Mononuclear cell (primary cell): ENCODE data around the gene SLC38A8. TPM values are rescaled to one million over a fixed set of nuclear protein-coding genes. Genes with fewer than 3 reads are reported as not detected.

Experiments
- H3K27me3 ChIP-seq: 2 replicates; pipeline ENCODE4 v1.6.0; 2011; ENCODE audit warnings: low read length, control low read depth; ENCODE audit not compliant: insufficient read depth
- H3K4me1 ChIP-seq: 2 replicates; pipeline ENCODE4 v1.5.1; 2011; ENCODE audit warnings: mild to moderate bottlenecking, low read length, control low read depth; ENCODE audit not compliant: insufficient read depth
- H3K4me3 ChIP-seq: 2 replicates; pipeline ENCODE4 v1.5.1; 2011; ENCODE audit warnings: mild to moderate bottlenecking, low read length, moderate library complexity
- H3K9me3 ChIP-seq: 2 replicates; pipeline ENCODE4 v1.5.1; 2011; ENCODE audit warnings: low read depth, mild to moderate bottlenecking, control low read depth, low read length
- total RNA-seq: library from RNA; depleted of rRNA; stranded (reverse); fragments of >200 nt; gene quantifications from one replicate; pipeline ENCODE4 v1.2.3, GENCODE V29; 2012

SLC38A8 gene
- total RNA-seq, 1 donor, result not detected

- H3K4me1 ChIP-seq, result peaks cover 27% of the 10 kb centered on the region
- H3K4me3 ChIP-seq, result no peak overlapping the region
- H3K27me3 ChIP-seq, result peaks cover 5% of the 10 kb centered on the region
- H3K9me3 ChIP-seq, result no peaks in the 10 kb centered on the region
These were observed 48.5 kb downstream of the SLC38A8 start for GRCh38 chr16:83994087-83994486.

- Histone ChIP-seq H3K4me3 (no peak overlapping the region), H3K27me3 (peaks cover 8% of the 10 kb centered on the region), H3K4me1 (peaks cover 27% of the 10 kb centered on the region), H3K9me3 (no peaks in the 10 kb centered on the region)
These were observed 50.0 kb downstream of the SLC38A8 start for GRCh38 chr16:83992624-83993023.

- Histone ChIP-seq H3K9me3 (no peaks in the 10 kb centered on the region), H3K27me3 (peaks cover 4% of the 10 kb centered on the region), H3K4me3 (no peak overlapping the region), H3K4me1 (peaks cover 22% of the 10 kb centered on the region)
These were observed 52.1 kb downstream of the SLC38A8 start for GRCh38 chr16:83990492-83990891.

- H3K4me1 ChIP-seq, result peaks cover 10% of the 10 kb centered on the region
- no peak overlapping the region for H3K4me3 ChIP-seq
- H3K27me3 ChIP-seq, result peaks cover 4% of the 10 kb centered on the region
- H3K9me3 ChIP-seq, result no peaks in the 10 kb centered on the region
These were observed 53.3 kb downstream of the SLC38A8 start for GRCh38 chr16:83989300-83989699.

- no peaks in the 10 kb centered on the region for H3K9me3 ChIP-seq
- H3K4me3 ChIP-seq, result no peak overlapping the region
- H3K4me1 ChIP-seq, result no peaks in the 10 kb centered on the region
- H3K27me3 ChIP-seq, result peaks cover under 1% of the 10 kb centered on the region
These were observed 59.1 kb downstream of the SLC38A8 start for GRCh38 chr16:83983491-83983890.

GRCh38 chr16:83981799-83982198, 60.8 kb downstream of the SLC38A8 start:
- Histone ChIP-seq H3K9me3 (no peaks in the 10 kb centered on the region), H3K4me1 (no peaks in the 10 kb centered on the region), H3K4me3 (no peak overlapping the region), H3K27me3 (no peaks in the 10 kb centered on the region)

GRCh38 chr16:83980794-83981193, 61.8 kb downstream of the SLC38A8 start:
- Histone ChIP-seq H3K9me3 (no peaks in the 10 kb centered on the region), H3K4me1 (no peaks in the 10 kb centered on the region), H3K4me3 (no peak overlapping the region), H3K27me3 (no peaks in the 10 kb centered on the region)

- H3K4me1 ChIP-seq, result no peaks in the 10 kb centered on the region
- no peaks in the 10 kb centered on the region for H3K9me3 ChIP-seq
- H3K27me3 ChIP-seq, result no peaks in the 10 kb centered on the region
- no peak overlapping the region for H3K4me3 ChIP-seq
These were observed 63.2 kb downstream of the SLC38A8 start for GRCh38 chr16:83979441-83979840.

- H3K9me3 ChIP-seq, result no peaks in the 10 kb centered on the region
- no peak overlapping the region for H3K4me3 ChIP-seq
- no peaks in the 10 kb centered on the region for H3K4me1 ChIP-seq
- H3K27me3 ChIP-seq, result no peaks in the 10 kb centered on the region
These were observed 64.1 kb downstream of the SLC38A8 start for GRCh38 chr16:83978401-83978904.

- Histone ChIP-seq H3K27me3 (no peaks in the 10 kb centered on the region), H3K4me3 (no peak overlapping the region), H3K4me1 (no peaks in the 10 kb centered on the region), H3K9me3 (no peaks in the 10 kb centered on the region)
These were observed 65.4 kb downstream of the SLC38A8 start for GRCh38 chr16:83977056-83977815.

- Histone ChIP-seq H3K27me3 (no peaks in the 10 kb centered on the region), H3K9me3 (no peaks in the 10 kb centered on the region), H3K4me1 (no peaks in the 10 kb centered on the region), H3K4me3 (no peak overlapping the region)
These were observed 66.9 kb downstream of the SLC38A8 start for GRCh38 chr16:83975590-83976260.

GRCh38 chr16:83974475-83974874, 68.1 kb downstream of the SLC38A8 start:
- Histone ChIP-seq H3K4me1 (no peaks in the 10 kb centered on the region), H3K4me3 (no peak overlapping the region), H3K27me3 (no peaks in the 10 kb centered on the region), H3K9me3 (no peaks in the 10 kb centered on the region)

- Histone ChIP-seq H3K27me3 (peaks cover 2% of the 10 kb centered on the region), H3K4me3 (no peak overlapping the region), H3K9me3 (no peaks in the 10 kb centered on the region), H3K4me1 (no peaks in the 10 kb centered on the region)
These were observed 68.8 kb downstream of the SLC38A8 start for GRCh38 chr16:83973581-83974385.

- H3K27me3 ChIP-seq, result peaks cover 2% of the 10 kb centered on the region
These were observed 69.5 kb downstream of the SLC38A8 start for GRCh38 chr16:83973077-83973476.

More at GRCh38 chr16:83973077-83973476, 69.5 kb downstream of the SLC38A8 start:
- no peaks in the 10 kb centered on the region for H3K9me3 ChIP-seq
- H3K4me3 ChIP-seq, result no peak overlapping the region
- H3K4me1 ChIP-seq, result no peaks in the 10 kb centered on the region
